ENCODE measurements around the gene DUSP5.

GRCh38 chr10:110522365-110522988, 24.8 kb downstream of the DUSP5 start:
- TF ChIP-seq CTCF (conservative IDR thresholded peaks at IDR 0.05) (no peak), EZH2 (IDR thresholded peaks at IDR 0.05; ENCODE audit: low read depth) (no peak)

Data from PC-9 (cell line).